C4-2B (cell line): ENCODE results near the gene PFKFB3.

ENCODE experiments used
- CTCF ChIP-seq: fragments of 450-650 bp; conservative IDR thresholded peaks from 2 replicates; pipeline ENCODE4 v1.5.1; 2017; ENCODE audit warnings: mild to moderate bottlenecking
- ZFX ChIP-seq: fragments of 450-650 bp; IDR thresholded peaks from 2 replicates; pipeline ENCODE4 v1.6.1; 2017

GRCh38 chr10:6292741-6293151, 90.0 kb downstream of the PFKFB3 start:
- TF ChIP-seq CTCF = no peak
- TF ChIP-seq ZFX = no peak
